NT2/D1 (cell line): ENCODE results near the gene GRPR.

Experiments
- YY1 ChIP-seq: IDR thresholded peaks from 2 replicates; pipeline ENCODE4 v1.6.1; 2011; ENCODE audit not compliant: insufficient read length, insufficient read depth
- ZNF274 ChIP-seq: IDR thresholded peaks from 2 replicates; pipeline ENCODE4 v1.6.1; 2011; ENCODE audit warnings: mild to moderate bottlenecking, low read depth, low read length

DNA sequence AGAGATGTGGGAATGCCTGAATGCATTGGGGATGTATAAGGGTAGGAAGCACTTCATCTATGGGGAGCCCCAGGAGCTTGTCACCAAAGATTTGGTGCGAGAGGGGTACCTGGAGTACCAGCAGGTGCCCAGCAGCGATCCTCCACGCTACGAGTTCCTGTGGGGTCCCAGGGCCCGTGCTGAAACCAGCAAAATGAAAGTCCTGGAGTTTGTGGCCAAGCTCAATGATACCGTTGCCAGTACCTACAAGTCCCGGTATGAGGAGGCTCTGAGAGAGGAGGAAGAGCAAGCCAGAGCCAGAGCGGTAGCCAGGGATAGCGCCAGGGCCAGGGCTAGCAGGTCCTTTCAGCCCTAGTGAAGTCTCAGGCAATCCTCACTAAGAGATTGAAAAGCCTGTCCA is 47.7 kb downstream of the GRPR start:
- TF ChIP-seq YY1, result no peak
- no peak for TF ChIP-seq ZNF274
